ENCODE measurements around the gene PCDH8. TPM values are rescaled to one million over a fixed set of nuclear protein-coding genes. Genes with fewer than 3 reads are reported as not detected.

The PCDH8 gene
- total RNA-seq, 1 experiment from 2014 or later: not detected

- POLR2A ChIA-PET: no interaction called here
- intact Hi-C loops (cut with micrococcal nuclease): loop anchor here (2.0 kb wide), 1 partner anchor 106 kb away; no protein-coding TSS in a partner anchor
- CTCF ChIA-PET: interaction anchor here (1.6 kb wide), 1 partner anchor 106 kb away, joined by 4 read pairs; no protein-coding TSS in a partner anchor
- RAD21 ChIA-PET (ENCODE audit: low non-redundant PET in 1 of 2, low total read pairs in 2 of 2, uncharacterized antibody in 2 of 2, unreplicated experiment in 2 of 2): interaction anchor here in 1 of 2 experiments (0.9 kb wide), 1 partner anchor 105 kb away, joined by 3 read pairs; no protein-coding TSS in a partner anchor
- Histone ChIP-seq H3K4me3 (replicated peaks in 1 of 2; ENCODE audit: low read depth in 1 of 2, low read length in 2 of 2) (no peak overlapping the region), H3K27me3 (ENCODE audit: insufficient read depth, low read length) (peaks cover 30% of the 10 kb centered on the region; the same call in 1 of the 2 replicates), H3K9ac (ENCODE audit: low read length) (no peak overlapping the region), H4K20me1 (ENCODE audit: insufficient read depth) (no peaks in the 10 kb centered on the region), H3K9me2 (ENCODE audit: insufficient read depth) (no peaks in the 10 kb centered on the region), H3K9me3 (ENCODE audit: control insufficient read depth in 1 of 2, insufficient read depth in 1 of 2, low read depth in 1 of 2, low read length in 2 of 2) (no peaks in the 10 kb centered on the region), H3K27ac (ENCODE audit: low read depth, low read length) (no peak overlapping the region), H3K36me3 (ENCODE audit: control insufficient read depth in 1 of 2, insufficient read depth in 2 of 2, low read length in 2 of 2) (no peaks in the 10 kb centered on the region), H2AFZ (ENCODE audit: low read depth, low read length, poor library complexity, severe bottlenecking) (no peak overlapping the region), H3K4me2 (ENCODE audit: low read length) (no peak overlapping the region), H3K4me1 (ENCODE audit: control insufficient read depth in 1 of 2, insufficient read depth in 2 of 2, low read length in 2 of 2) (no peaks in the 10 kb centered on the region), H3K79me2 (ENCODE audit: insufficient read depth, low read length) (no peaks in the 10 kb centered on the region)
- TF ChIP-seq JUND (IDR thresholded peaks at IDR 0.05): no peak
- TF ChIP-seq CTCF (IDR thresholded peaks at IDR 0.05 in 2 of 3, conservative IDR thresholded peaks at IDR 0.05 in 1 of 3; ENCODE audit: borderline replicate concordance in 1 of 3, insufficient read depth in 1 of 3, low read depth in 2 of 3, low read length in 2 of 3): peak; percentile 9 to 88 (median 83); a peak in 4 of 6 replicates
- TF ChIP-seq RAD21 (IDR thresholded peaks at IDR 0.05; ENCODE audit: low read depth): peak; percentile 17; the same call in 1 of the 2 replicates
- TF ChIP-seq REST (IDR thresholded peaks at IDR 0.05; ENCODE audit: low read depth): no peak
- ATAC-seq (peak; percentile 90), DNase-seq (ENCODE audit: low read depth, low spot score) (peak; percentile 24)
- no TSS peak for BruUV-seq (replicated peaks)
These were observed 14.1 kb upstream of the PCDH8 start for GRCh38 chr13:52862358-52863206.

Data from HCT116 (cell line).